HEK293 (cell line): ENCODE measurements around the gene SYTL2.

ENCODE experiments used
- CTCF ChIA-PET: fragments of 350-600 bp; formaldehyde crosslinking; extraction: SDS; loops from one replicate; lab custom pipeline; 2021; ENCODE audit warnings: antibody characterized with exemption; lab: Yijun Ruan, JAX
- POLR2A ChIA-PET: fragments of 300-600 bp; formaldehyde crosslinking; extraction: SDS; loops from one replicate; lab custom pipeline; 2020; ENCODE audit warnings: antibody characterized with exemption, inconsistent platforms; lab: Yijun Ruan, JAX
- H3K27ac ChIP-seq: fragments of 200-500 bp; sonication (Bioruptor generic); 2 replicates; pipeline ENCODE4 v1.5.1; 2014; ENCODE audit warnings: low read depth, low read length, control low read depth, inconsistent platforms; ENCODE audit errors: extremely low read depth
- H3K36me3 ChIP-seq, 2 experiments: fragments of 200-500 bp in 1 of 2; sonication (Bioruptor generic) in 1 of 2; 1 replicate in 1 of 2; 2 replicates in 1 of 2; pipeline ENCODE4 v1.5.1; 2014 to 2017; ENCODE audit warnings: inconsistent platforms in 2 of 2, low read length in 2 of 2; ENCODE audit not compliant: control insufficient read depth in 2 of 2, insufficient read depth in 1 of 2
- H3K4me1 ChIP-seq: fragments of 200-500 bp; sonication (Bioruptor generic); 2 replicates; pipeline ENCODE4 v1.5.1; 2014; ENCODE audit warnings: mild to moderate bottlenecking, low read length, inconsistent platforms; ENCODE audit not compliant: control insufficient read depth, insufficient read depth
- H3K4me3 ChIP-seq: 2 replicates; pipeline ENCODE4 v1.5.1; 2011; ENCODE audit warnings: low read depth, mild to moderate bottlenecking, control low read depth, low read length, moderate library complexity
- H3K9me3 ChIP-seq: fragments of 200-500 bp; sonication (Bioruptor generic); 2 replicates; pipeline ENCODE4 v1.5.1; 2014; ENCODE audit warnings: low read depth, low read length, inconsistent platforms; ENCODE audit not compliant: control insufficient read depth, insufficient read depth
- FEZF1 ChIP-seq: fragments of 450-650 bp; formaldehyde crosslinking; IDR thresholded peaks from 2 replicates; pipeline ENCODE4 v1.5.1; 2016; ENCODE audit warnings: missing biosample characterization, missing genetic modification characterization
- KLF16 ChIP-seq: fragments of 450-650 bp; formaldehyde crosslinking; IDR thresholded peaks from 2 replicates; pipeline ENCODE4 v1.5.1; 2017; ENCODE audit warnings: missing biosample characterization, missing genetic modification characterization
- KLF7 ChIP-seq: fragments of 450-650 bp; formaldehyde crosslinking; IDR thresholded peaks from 2 replicates; pipeline ENCODE4 v1.5.1; 2016; ENCODE audit warnings: missing biosample characterization, missing genetic modification characterization, borderline replicate concordance
- KLF8 ChIP-seq: fragments of 450-650 bp; formaldehyde crosslinking; IDR thresholded peaks from 2 replicates; pipeline ENCODE4 v1.5.1; 2016; ENCODE audit warnings: missing biosample characterization, missing genetic modification characterization
- TCF7L2 ChIP-seq: IDR thresholded peaks from 2 replicates; pipeline ENCODE4 v1.6.1; 2011; ENCODE audit warnings: low read depth, mild to moderate bottlenecking, inconsistent platforms, low read length, moderate library complexity, borderline replicate concordance
- TRIM28 ChIP-seq: IDR thresholded peaks from 2 replicates; pipeline ENCODE4 v1.6.1; 2011; ENCODE audit warnings: low read length, control low read depth, borderline replicate concordance
- ZBTB17 ChIP-seq: fragments of 450-650 bp; formaldehyde crosslinking; IDR thresholded peaks from 2 replicates; pipeline ENCODE4 v1.5.1; 2016; ENCODE audit warnings: missing biosample characterization, missing genetic modification characterization
- ZFHX2 ChIP-seq: fragments of 450-650 bp; formaldehyde crosslinking; conservative IDR thresholded peaks from 2 replicates; pipeline ENCODE4 v1.5.1; 2016; ENCODE audit warnings: missing biosample characterization, missing genetic modification characterization
- ZIC2 ChIP-seq: fragments of 450-650 bp; formaldehyde crosslinking; IDR thresholded peaks from 2 replicates; pipeline ENCODE4 v1.5.1; 2016; ENCODE audit warnings: missing biosample characterization, missing genetic modification characterization
- ZNF146 ChIP-seq: fragments of 450-650 bp; formaldehyde crosslinking; IDR thresholded peaks from 2 replicates; pipeline ENCODE4 v1.5.1; 2016; ENCODE audit warnings: missing biosample characterization, missing genetic modification characterization
- ZNF184 ChIP-seq: fragments of 450-650 bp; IDR thresholded peaks from 2 replicates; pipeline ENCODE4 v1.5.1; 2018; ENCODE audit warnings: missing biosample characterization, mild to moderate bottlenecking, missing genetic modification characterization
- ZNF23 ChIP-seq: fragments of 450-650 bp; formaldehyde crosslinking; IDR thresholded peaks from 2 replicates; pipeline ENCODE4 v1.5.1; 2016; ENCODE audit warnings: missing biosample characterization, missing genetic modification characterization, borderline replicate concordance
- ZNF311 ChIP-seq: fragments of 450-650 bp; formaldehyde crosslinking; IDR thresholded peaks from 2 replicates; pipeline ENCODE4 v1.5.1; 2017; ENCODE audit warnings: missing biosample characterization, missing genetic modification characterization, borderline replicate concordance
- ZNF350 ChIP-seq: fragments of 450-650 bp; formaldehyde crosslinking; IDR thresholded peaks from 2 replicates; pipeline ENCODE4 v1.5.0; 2017; ENCODE audit warnings: missing biosample characterization, mild to moderate bottlenecking, missing genetic modification characterization
- ZNF416 ChIP-seq: fragments of 450-650 bp; formaldehyde crosslinking; IDR thresholded peaks from 2 replicates; pipeline ENCODE4 v1.5.1; 2016; ENCODE audit warnings: missing biosample characterization, missing genetic modification characterization
- ZNF514 ChIP-seq: fragments of 450-650 bp; formaldehyde crosslinking; IDR thresholded peaks from 2 replicates; pipeline ENCODE4 v1.5.1; 2016; ENCODE audit warnings: missing biosample characterization, missing genetic modification characterization
- ZNF596 ChIP-seq: fragments of 450-650 bp; IDR thresholded peaks from 2 replicates; pipeline ENCODE4 v1.5.0; 2018; ENCODE audit warnings: missing biosample characterization, mild to moderate bottlenecking, missing genetic modification characterization, moderate library complexity
- ZNF843 ChIP-seq: fragments of 450-650 bp; formaldehyde crosslinking; IDR thresholded peaks from 2 replicates; pipeline ENCODE4 v1.5.1; 2016; ENCODE audit warnings: missing biosample characterization, missing genetic modification characterization
- TF ChIP-seq, protein P1 (sequence below): fragments of 450-650 bp; formaldehyde crosslinking; IDR thresholded peaks from 2 replicates; pipeline ENCODE4 v1.5.1; 2016; ENCODE audit warnings: missing biosample characterization, missing genetic modification characterization
- TF ChIP-seq, protein P2 (sequence below): fragments of 450-650 bp; formaldehyde crosslinking; IDR thresholded peaks from 2 replicates; pipeline ENCODE4 v1.5.1; 2017; ENCODE audit warnings: missing biosample characterization, missing genetic modification characterization

The SYTL2 gene

DNA sequence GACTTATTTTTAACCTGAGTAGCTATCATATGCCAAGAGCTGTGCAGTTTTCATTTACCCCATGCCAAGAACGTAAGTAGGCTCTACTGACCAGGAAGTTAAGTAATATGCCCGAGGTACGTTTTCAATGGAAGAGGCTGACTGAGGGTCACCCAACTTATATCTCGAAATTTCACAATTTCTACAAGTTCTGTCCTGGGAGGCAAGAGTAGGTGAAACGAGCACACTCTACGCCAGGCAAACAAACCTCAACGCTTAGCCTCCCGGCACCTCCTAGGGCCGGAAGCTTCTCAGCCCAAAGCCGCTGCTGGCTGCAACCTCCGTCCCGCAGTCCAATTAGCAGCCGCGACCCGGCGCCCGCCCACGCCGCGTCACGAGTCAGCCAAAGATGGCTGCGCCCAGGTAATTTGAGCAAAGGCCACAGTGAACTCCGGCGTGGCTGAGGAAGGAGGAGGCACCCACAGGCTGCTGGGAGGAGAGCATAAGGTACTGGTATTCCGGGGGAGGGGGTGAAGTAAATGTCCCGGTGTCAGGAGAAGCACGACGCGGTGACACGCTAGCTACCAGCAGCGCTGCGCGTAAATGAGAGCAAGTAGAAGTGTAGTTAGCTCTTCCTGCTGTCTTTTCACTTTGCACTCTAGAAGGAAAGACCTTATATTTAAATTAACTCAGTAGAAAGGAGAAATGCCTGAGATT is 163.2 kb downstream of the SYTL2 start, which contains the start of gene TMEM126A (continued):
- TF ChIP-seq ZFHX2 (tag by site-specific recombination) (peak; percentile 88), FEZF1 (tag by site-specific recombination) (no peak), TCF7L2 (no peak), ZNF23 (tag by site-specific recombination) (no peak), KLF8 (tag by site-specific recombination) (no peak), ZNF596 (tag by site-specific recombination) (no peak), ZNF311 (no peak), TRIM28 (no peak), ZIC2 (tag by site-specific recombination) (no peak), ZNF416 (tag by site-specific recombination) (no peak), ZNF184 (no peak), ZNF146 (tag by site-specific recombination) (no peak), ZNF350 (tag by site-specific recombination) (no peak), KLF16 (tag by site-specific recombination) (no peak), KLF7 (tag by site-specific recombination) (no peak), ZNF514 (tag by site-specific recombination) (no peak), ZBTB17 (tag by site-specific recombination) (peak; percentile 62), ZNF843 (0 out of 2 replicates have a peak, but pooled peaks have one; percentile 14)
- TF ChIP-seq, protein P1, sequence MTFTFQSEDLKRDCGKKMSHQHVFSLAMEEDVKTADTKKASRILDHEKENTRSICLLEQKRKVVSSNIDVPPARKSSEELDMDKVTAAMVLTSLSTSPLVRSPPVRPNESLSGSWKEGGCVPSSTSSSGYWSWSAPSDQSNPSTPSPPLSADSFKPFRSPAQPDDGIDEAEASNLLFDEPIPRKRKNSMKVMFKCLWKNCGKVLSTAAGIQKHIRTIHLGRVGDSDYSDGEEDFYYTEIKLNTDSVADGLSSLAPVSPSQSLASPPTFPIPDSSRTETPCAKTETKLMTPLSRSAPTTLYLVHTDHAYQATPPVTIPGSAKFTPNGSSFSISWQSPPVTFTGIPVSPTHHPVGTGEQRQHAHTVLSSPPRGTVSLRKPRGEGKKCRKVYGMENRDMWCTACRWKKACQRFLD (tag by site-specific recombination): no peak

DNA sequence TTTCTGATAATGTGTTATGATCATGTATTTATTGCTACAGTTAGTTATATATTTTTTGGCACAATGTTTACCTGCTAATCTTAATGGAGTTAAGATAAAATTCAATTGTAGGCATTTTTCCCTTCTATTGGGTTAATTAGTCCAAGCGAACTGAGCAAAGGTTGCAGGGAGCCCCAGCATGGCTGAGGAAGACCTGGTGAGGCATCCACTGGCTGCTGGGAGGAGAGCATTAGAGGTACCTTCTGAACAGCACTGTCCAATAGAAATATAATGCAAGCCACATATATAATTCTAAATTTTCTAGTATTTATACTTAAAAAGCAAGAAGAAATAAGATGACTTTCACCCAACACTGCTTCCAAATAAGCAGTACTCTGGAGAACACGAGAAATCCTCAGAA is 163.9 kb downstream of the SYTL2 start:
- ChIA-PET POLR2A (interaction anchor here (0.6 to 6.3 kb wide), 13 partner anchors 10 to 598 kb away, joined by 3 to 48 read pairs (median 5); partner anchors contain the start of genes CREBZF, DLG2 and TMEM126B), CTCF (interaction anchor here (1.0 kb wide), 1 partner anchor 572 kb away, joined by 3 read pairs; no protein-coding TSS in a partner anchor)
- Histone ChIP-seq H3K4me1 (no peaks in the 10 kb centered on the region), H3K4me3 (peak overlapping the region; percentile 51), H3K36me3 (peaks cover 0 to 10% of the 10 kb centered on the region in 2 experiments; a peak in 1 of 3 replicates), H3K9me3 (no peaks in the 10 kb centered on the region), H3K27ac (no peak overlapping the region; the same call in 1 of the 2 replicates)
- TF ChIP-seq, protein P2, sequence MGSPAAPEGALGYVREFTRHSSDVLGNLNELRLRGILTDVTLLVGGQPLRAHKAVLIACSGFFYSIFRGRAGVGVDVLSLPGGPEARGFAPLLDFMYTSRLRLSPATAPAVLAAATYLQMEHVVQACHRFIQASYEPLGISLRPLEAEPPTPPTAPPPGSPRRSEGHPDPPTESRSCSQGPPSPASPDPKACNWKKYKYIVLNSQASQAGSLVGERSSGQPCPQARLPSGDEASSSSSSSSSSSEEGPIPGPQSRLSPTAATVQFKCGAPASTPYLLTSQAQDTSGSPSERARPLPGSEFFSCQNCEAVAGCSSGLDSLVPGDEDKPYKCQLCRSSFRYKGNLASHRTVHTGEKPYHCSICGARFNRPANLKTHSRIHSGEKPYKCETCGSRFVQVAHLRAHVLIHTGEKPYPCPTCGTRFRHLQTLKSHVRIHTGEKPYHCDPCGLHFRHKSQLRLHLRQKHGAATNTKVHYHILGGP (tag by site-specific recombination): no peak
